Endodermal cell (in vitro differentiated cells): ENCODE results near the gene BTBD16. TPM values are rescaled to one million over a fixed set of nuclear protein-coding genes. Genes with fewer than 3 reads are reported as not detected.

Source experiments
- DNase-seq: peaks from one replicate; pipeline ENCODE4 v3.0.0-alpha.2; 2017
- H3K27ac ChIP-seq: 2 replicates; pipeline ENCODE4 v1.5.1; 2013; ENCODE audit warnings: mild to moderate bottlenecking, low read depth, low read length, moderate library complexity
- H3K27me3 ChIP-seq: 2 replicates; pipeline ENCODE4 v1.6.1; 2013; ENCODE audit warnings: mild to moderate bottlenecking, low read length, moderate library complexity; ENCODE audit not compliant: insufficient read depth, control insufficient read depth, poor library complexity, severe bottlenecking
- H3K36me3 ChIP-seq: 2 replicates; pipeline ENCODE4 v1.7.0; 2013; ENCODE audit warnings: mild to moderate bottlenecking, low read length, moderate library complexity; ENCODE audit not compliant: control insufficient read depth, insufficient read depth
- H3K4me1 ChIP-seq: one replicate; pipeline ENCODE4 v1.7.0; 2013; ENCODE audit warnings: low read length; ENCODE audit not compliant: control insufficient read depth, insufficient read depth
- H3K4me3 ChIP-seq: 2 replicates; pipeline ENCODE4 v1.5.1; 2013; ENCODE audit warnings: mild to moderate bottlenecking, low read length, moderate library complexity
- H3K9ac ChIP-seq: 2 replicates; pipeline ENCODE4 v1.6.1; 2013; ENCODE audit warnings: mild to moderate bottlenecking, low read length, moderate library complexity; ENCODE audit not compliant: poor library complexity, severe bottlenecking; ENCODE audit errors: extremely low read depth
- H3K9me3 ChIP-seq: 2 replicates; pipeline ENCODE4 v1.6.1; 2013; ENCODE audit warnings: mild to moderate bottlenecking, low read length, moderate library complexity; ENCODE audit not compliant: control insufficient read depth
- H3K27ac Mint-ChIP-seq: 2 replicates; pipeline ENCODE4 v1.8.0; 2020; ENCODE audit warnings: mixed read lengths
- H3K27me3 Mint-ChIP-seq: 2 replicates; pipeline ENCODE4 v1.8.0; 2021; ENCODE audit warnings: mild to moderate bottlenecking, mixed read lengths; ENCODE audit not compliant: insufficient read depth
- H3K36me3 Mint-ChIP-seq: 2 replicates; pipeline ENCODE4 v1.8.0; 2020; ENCODE audit warnings: low read depth, mixed read lengths
- H3K4me1 Mint-ChIP-seq: 2 replicates; pipeline ENCODE4 v1.8.0; 2020; ENCODE audit warnings: mixed read lengths
- H3K4me3 Mint-ChIP-seq: 2 replicates; pipeline ENCODE4 v1.8.0; 2020; ENCODE audit warnings: mild to moderate bottlenecking, moderate library complexity, mixed read lengths
- H3K9me3 Mint-ChIP-seq: 2 replicates; pipeline ENCODE4 v1.8.0; 2020; ENCODE audit warnings: mild to moderate bottlenecking, mixed read lengths
- CTCF ChIP-seq: fragments of 200-600 bp; sonication (generic); conservative IDR thresholded peaks from 2 replicates; pipeline ENCODE4 v1.5.0; 2021; ENCODE audit warnings: antibody characterized with exemption, mild to moderate bottlenecking
- WGBS, 2 experiments: methylation state at CpG; one replicate each; pipeline versions ENCODE4 v1.1.5 to v1.1.7; 2013; ENCODE audit warnings: missing lambda C conversion rate in 2 of 2, mixed read lengths in 1 of 2; ENCODE audit not compliant: insufficient coverage in 1 of 2, insufficient read length in 1 of 2; 5-methylcytosine and 5-hydroxymethylcytosine counted together
- total RNA-seq, 2 donors: library from RNA; stranded (reverse); fragmentation: NEBNext Ultra II Directional in 1 of 2; extraction: Animal tissue kit (Norgen Biotek cat#: 25700) in 1 of 2; gene quantifications; 2 replicates in 1 of 2; 3 replicates in 1 of 2; pipeline ENCODE4 v1.2.1, GENCODE V29; 2021

BTBD16 gene
- total RNA-seq, 2 donors from 2014 or later: not detected

- H3K27me3 ChIP-seq: peaks cover 15% of the 10 kb centered on the region
- DNase-seq: no peak
- no peaks in the 10 kb centered on the region for H3K9me3 Mint-ChIP-seq
- H3K4me3 Mint-ChIP-seq: no peak overlapping the region
- no peak for TF ChIP-seq CTCF
- H3K4me3 ChIP-seq: peak overlapping the region; percentile 87
- peaks cover 23% of the 10 kb centered on the region for H3K27me3 Mint-ChIP-seq
- peaks cover 5% of the 10 kb centered on the region for H3K4me1 ChIP-seq
- no peak overlapping the region for H3K9ac ChIP-seq
- WGBS, 2 experiments: 93% methylated on average over 9 of the region's 11 CpGs; no CpG with 5 or more reads in 1 of the 2 experiments
- peaks cover 17% of the 10 kb centered on the region for H3K36me3 Mint-ChIP-seq
- H3K36me3 ChIP-seq: peaks cover 4% of the 10 kb centered on the region
- H3K27ac Mint-ChIP-seq: no peak overlapping the region
- H3K9me3 ChIP-seq: no peaks in the 10 kb centered on the region
- no peak overlapping the region for H3K27ac ChIP-seq
- peaks cover 11% of the 10 kb centered on the region for H3K4me1 Mint-ChIP-seq
Observed at GRCh38 chr10:122376364-122376961, 105.4 kb downstream of the BTBD16 start.

- Mint-ChIP-seq H3K4me1 (peaks cover 5% of the 10 kb centered on the region), H3K36me3 (peaks cover 24% of the 10 kb centered on the region), H3K9me3 (no peaks in the 10 kb centered on the region), H3K4me3 (no peak overlapping the region), H3K27ac (no peak overlapping the region), H3K27me3 (peaks cover 2% of the 10 kb centered on the region)
- DNase-seq: no peak
- Histone ChIP-seq H3K27me3 (no peaks in the 10 kb centered on the region), H3K36me3 (peaks cover 4% of the 10 kb centered on the region), H3K27ac (no peak overlapping the region), H3K9ac (no peak overlapping the region), H3K4me1 (no peaks in the 10 kb centered on the region), H3K4me3 (no peak overlapping the region), H3K9me3 (no peaks in the 10 kb centered on the region)
- WGBS, 2 experiments: 96 to 100% methylated on average over 3 to 5 of the region's 5 CpGs
- TF ChIP-seq CTCF: no peak
Observed at GRCh38 chr10:122379041-122379440, 107.9 kb downstream of the BTBD16 start.

DNA sequence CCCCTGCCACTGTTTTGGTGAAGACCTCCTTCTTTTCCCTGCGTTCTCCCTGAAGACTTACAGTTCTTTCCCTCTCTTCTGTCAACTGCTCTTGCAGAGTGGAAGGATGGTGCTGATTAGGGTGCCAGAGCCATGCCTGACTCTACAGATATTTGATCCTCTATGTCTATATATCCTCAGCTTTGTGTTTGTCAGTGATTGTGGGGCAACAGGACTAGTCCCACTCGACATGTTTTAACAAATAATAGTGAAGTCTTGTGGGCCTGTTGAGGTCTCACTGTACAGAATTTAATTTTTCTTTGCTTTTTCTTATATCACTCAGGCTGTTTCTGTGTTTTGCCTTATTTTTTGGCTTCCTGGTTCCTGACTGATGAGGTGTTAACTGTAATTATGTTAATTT, 108.4 kb downstream of the BTBD16 start:
- Mint-ChIP-seq H3K4me3 (no peak overlapping the region), H3K4me1 (peaks cover 5% of the 10 kb centered on the region), H3K27me3 (peaks cover 2% of the 10 kb centered on the region), H3K36me3 (peaks cover 24% of the 10 kb centered on the region), H3K9me3 (no peaks in the 10 kb centered on the region), H3K27ac (no peak overlapping the region)
- no peaks in the 10 kb centered on the region for H3K4me1 ChIP-seq
- WGBS, 2 experiments: 91% methylated on average over 2 of the region's 2 CpGs; no CpG with 5 or more reads in 1 of the 2 experiments
- no peak overlapping the region for H3K4me3 ChIP-seq
- no peak for DNase-seq
- no peak overlapping the region for H3K27ac ChIP-seq
- H3K27me3 ChIP-seq: no peaks in the 10 kb centered on the region
- no peak for TF ChIP-seq CTCF
- no peaks in the 10 kb centered on the region for H3K9me3 ChIP-seq
- H3K36me3 ChIP-seq: peaks cover 4% of the 10 kb centered on the region
- H3K9ac ChIP-seq: no peak overlapping the region
